ENCODE data around the gene REXO5.

REXO5 gene

DNA sequence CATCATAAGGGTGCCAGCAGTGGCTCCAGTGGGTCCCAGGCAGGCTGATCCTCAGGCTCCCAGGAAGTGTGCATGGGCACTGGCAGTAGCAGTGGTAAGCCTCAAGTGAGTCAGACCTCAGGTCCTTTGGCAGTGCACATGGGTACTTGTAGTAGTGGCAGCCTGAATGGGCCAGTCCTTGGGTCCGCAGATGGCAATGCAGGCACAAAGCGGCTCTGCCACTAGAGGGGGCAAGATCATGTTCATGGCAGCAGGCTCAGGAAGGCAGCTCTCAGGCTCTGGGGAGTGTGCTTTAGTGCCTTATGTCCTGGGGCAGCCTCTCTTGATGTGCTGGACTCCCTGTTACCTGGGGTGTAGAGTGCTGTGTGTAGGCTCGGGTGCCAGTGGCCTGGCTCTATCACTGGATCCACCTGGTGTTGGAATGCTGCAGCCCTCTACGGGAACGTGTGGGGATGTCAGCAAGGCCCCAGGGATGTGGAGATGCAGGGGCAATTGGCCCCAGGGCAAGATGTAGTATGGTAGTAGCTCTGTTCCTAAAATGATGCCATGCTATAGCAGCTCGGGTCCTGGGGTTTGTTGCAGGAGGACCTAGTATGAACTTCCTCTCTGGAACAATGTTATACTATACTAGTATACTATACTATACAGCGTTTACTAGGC is 31.5 kb upstream of the REXO5 start:
- peak; percentile 65 for DNase-seq (ENCODE audit: extremely low spot score)
- CTCF ChIA-PET, result interaction anchor here (0.9 to 6.7 kb wide), 10 partner anchors 9 to 382 kb away, joined by 3 to 53 read pairs (median 4); partner anchors contain the start of gene ACSM3
- POLR2A ChIA-PET, result no interaction called here

GRCh38 chr16:20781697-20782096 is 24.6 kb upstream of the REXO5 start:
- DNase-seq (ENCODE audit: extremely low spot score), result no peak
- ChIA-PET POLR2A (no interaction called here), CTCF (interaction anchor here (0.7 kb wide), 1 partner anchor 13 kb away, joined by 3 read pairs; no protein-coding TSS in a partner anchor)
- TF ChIP-seq CTCF (IDR thresholded peaks at IDR 0.05; ENCODE audit: control extremely low read depth, extremely low read depth, low read depth, missing control alignments), result no peak

More for the DNA sequence above, 31.5 kb upstream of the REXO5 start:
- peak; percentile 67 for TF ChIP-seq CTCF (IDR thresholded peaks at IDR 0.05; ENCODE audit: control extremely low read depth, extremely low read depth, low read depth, missing control alignments)

GRCh38 chr16:20782470-20782869 is 23.9 kb upstream of the REXO5 start:
- no peak for DNase-seq (ENCODE audit: extremely low spot score)
- CTCF ChIA-PET, result no interaction called here
- POLR2A ChIA-PET, result no interaction called here
- no peak for TF ChIP-seq CTCF (IDR thresholded peaks at IDR 0.05; ENCODE audit: control extremely low read depth, extremely low read depth, low read depth, missing control alignments)

GRCh38 chr16:20784204-20784603 is 22.1 kb upstream of the REXO5 start:
- POLR2A ChIA-PET, result no interaction called here
- no peak for TF ChIP-seq CTCF (IDR thresholded peaks at IDR 0.05; ENCODE audit: control extremely low read depth, extremely low read depth, low read depth, missing control alignments)
- DNase-seq (ENCODE audit: extremely low spot score), result no peak
- CTCF ChIA-PET, result interaction anchor here (1.1 to 1.3 kb wide), 3 partner anchors 8 to 297 kb away, joined by 3 to 5 read pairs (median 3); no protein-coding TSS in a partner anchor

DNA sequence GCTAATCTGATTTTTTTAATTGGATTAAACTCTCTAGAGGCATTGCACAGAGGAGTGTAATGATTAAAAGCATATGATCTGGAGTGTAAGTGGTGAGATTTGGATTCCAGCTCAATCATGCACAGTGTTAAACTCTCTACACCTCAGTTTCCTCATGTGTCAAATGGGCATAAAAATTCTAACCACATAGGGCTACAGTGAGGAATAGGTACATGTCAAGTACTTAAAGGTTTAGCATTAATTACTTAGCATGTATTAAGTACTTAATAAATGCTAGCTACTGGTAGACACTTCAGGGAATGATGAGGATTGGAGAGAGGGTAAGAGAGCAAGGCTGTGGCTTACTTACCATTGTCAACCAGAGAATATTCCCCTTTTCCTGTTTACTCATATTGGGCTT is 17.2 kb upstream of the REXO5 start:
- ChIA-PET CTCF (interaction anchor here (1.5 to 7.2 kb wide), 2 partner anchors 13 to 25 kb away, joined by 3 to 53 read pairs; partner anchors contain the start of gene ACSM3), POLR2A (no interaction called here)
- TF ChIP-seq CTCF (IDR thresholded peaks at IDR 0.05; ENCODE audit: control extremely low read depth, extremely low read depth, low read depth, missing control alignments), result no peak
- no peak for DNase-seq (ENCODE audit: extremely low spot score)

DNA sequence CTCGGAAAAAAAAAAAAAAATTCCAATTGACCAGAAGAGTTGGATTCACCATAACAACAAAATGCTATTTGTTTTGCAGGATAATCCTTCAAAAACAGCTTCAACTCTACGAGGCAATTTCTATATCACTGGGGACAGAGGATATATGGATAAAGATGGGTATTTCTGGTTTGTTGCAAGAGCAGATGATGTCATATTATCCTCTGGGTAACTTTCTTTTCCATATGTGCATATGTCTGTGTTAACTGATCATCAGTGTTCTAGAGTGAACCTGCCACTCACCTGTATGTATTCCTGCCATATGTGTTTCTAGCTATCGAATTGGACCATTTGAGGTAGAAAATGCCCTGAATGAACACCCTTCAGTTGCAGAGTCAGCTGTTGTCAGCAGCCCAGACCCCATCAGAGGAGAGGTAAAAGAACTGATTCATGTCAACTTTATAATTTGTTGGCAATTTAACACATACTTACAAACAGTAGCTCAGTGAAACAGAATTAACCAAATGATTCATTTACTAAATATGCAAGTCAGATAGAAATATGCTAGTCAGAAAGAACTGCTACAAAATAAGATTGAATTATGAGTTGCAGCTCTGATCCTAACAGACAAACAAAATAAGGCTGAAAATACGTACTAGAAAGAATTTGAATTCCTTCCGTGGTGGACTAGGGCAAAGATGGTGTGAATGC is 14.3 kb upstream of the REXO5 start:
- DNase-seq (ENCODE audit: extremely low spot score), result no peak
- ChIA-PET CTCF (interaction anchor here (0.6 to 7.2 kb wide), 5 partner anchors 8 to 27 kb away, joined by 3 to 53 read pairs (median 3); partner anchors contain the start of genes ERI2 and REXO5), POLR2A (no interaction called here)
- TF ChIP-seq CTCF (IDR thresholded peaks at IDR 0.05; ENCODE audit: control extremely low read depth, extremely low read depth, low read depth, missing control alignments), result no peak
